Activated T-cell treated with anti-CD3 and anti-CD28 coated beads, Interleukin-2, amount 50 U/mL, for 1 hour (primary cell): ENCODE data around the gene SEPTIN5.
"Not testable (repeated sequence)": the region's sequence is repeated elsewhere in the genome, so short reads cannot be mapped to it uniquely, and the experiment has no call there.

Experiments used
- DNase-seq: peaks from one replicate; pipeline ENCODE4 v3.0.0-alpha.2; 2020

Gene SEPTIN5

GRCh38 chr22:19680911-19681862, 33.1 kb upstream of the SEPTIN5 start:
- DNase-seq = no peak

GRCh38 chr22:19681863-19682245, 32.4 kb upstream of the SEPTIN5 start:
- DNase-seq = no peak

DNA sequence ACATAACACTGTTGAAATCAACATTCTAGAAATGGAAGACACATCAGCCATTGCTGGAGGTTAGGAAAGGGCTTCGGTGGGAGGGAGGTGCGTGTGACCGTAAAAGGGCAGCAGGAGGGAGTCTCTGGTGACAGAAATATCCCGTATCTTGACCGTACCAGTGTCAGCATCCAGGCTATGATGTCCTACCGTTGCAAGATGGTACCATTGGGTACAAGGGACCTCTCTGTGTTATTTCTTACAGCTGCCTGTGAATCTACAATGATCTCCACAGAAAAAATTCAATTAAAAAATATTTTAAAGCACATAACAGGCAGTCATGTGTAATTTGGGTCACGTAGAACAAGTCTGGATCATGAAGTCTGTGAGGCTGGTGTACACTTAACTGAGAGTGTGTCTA, 27.4 kb upstream of the SEPTIN5 start:
- DNase-seq = no peak

GRCh38 chr22:19687561-19688300, 26.6 kb upstream of the SEPTIN5 start:
- no peak for DNase-seq

DNA sequence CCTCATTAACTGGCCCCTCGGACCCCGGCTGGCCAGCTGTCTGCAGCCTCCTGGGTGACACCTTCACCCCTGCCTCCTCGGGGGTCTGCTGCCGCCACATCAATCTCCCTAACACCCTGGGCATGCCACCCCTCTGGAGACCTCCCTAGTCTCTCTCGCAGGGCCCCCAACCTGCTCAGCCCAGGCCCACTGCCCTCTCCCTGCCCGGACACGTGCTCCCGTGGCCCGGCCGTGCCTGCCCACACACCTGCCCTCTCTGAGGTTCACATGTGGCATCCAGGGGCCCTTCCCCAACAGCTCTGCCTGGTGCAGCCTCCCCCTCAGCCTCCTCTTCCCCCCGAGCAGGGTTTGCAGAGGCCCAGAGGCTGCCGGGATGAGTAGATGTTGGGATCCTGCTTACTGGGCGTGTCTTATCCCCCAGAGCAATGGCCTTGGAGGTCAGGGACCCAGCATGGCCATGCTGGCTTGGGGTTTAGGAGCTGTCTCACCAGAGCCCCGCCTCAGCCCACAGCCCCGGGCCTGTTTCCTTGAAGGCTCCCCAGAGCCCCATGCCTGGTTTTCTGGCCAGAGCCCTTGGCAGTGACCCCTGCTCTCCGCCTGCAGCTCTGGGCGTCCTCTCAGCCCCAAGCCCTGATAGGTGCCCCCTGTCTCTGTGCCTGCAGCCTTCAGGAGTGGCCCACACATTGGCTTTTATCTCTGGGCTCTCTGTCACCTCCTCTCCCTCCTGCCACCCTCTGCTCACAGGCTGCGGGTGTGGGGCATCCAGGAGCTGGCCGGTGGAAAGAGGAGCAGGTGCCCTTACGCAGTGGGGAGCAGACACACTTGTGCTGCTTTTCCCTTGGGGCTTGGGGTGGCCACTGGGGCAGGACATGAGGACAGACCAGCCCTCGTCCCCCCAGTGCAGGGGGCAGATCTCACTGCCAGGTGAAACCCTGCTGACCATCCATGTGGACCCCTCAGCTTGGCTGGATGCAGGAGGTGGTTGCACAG, 25.7 kb upstream of the SEPTIN5 start:
- no peak for DNase-seq

DNA sequence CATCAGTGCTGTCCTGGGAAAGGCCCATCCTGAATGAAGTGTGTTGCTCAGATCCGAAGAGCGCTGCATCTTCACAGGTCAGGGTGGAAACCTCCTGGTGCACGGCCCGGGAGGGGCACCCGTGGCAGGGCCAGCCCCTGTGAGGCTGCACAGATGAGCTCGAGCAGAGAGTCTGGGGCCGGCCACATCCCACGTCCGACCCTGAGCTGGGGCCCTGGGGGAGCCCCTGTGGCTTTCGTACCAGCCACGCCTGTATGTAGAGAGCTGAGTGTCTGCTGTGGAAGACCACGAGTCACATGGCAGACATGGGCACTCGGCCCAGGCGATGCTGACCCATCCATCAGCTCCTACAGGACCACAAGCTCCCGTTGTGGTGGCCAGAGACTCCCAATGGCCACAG, 24.9 kb upstream of the SEPTIN5 start:
- no peak for DNase-seq

DNA sequence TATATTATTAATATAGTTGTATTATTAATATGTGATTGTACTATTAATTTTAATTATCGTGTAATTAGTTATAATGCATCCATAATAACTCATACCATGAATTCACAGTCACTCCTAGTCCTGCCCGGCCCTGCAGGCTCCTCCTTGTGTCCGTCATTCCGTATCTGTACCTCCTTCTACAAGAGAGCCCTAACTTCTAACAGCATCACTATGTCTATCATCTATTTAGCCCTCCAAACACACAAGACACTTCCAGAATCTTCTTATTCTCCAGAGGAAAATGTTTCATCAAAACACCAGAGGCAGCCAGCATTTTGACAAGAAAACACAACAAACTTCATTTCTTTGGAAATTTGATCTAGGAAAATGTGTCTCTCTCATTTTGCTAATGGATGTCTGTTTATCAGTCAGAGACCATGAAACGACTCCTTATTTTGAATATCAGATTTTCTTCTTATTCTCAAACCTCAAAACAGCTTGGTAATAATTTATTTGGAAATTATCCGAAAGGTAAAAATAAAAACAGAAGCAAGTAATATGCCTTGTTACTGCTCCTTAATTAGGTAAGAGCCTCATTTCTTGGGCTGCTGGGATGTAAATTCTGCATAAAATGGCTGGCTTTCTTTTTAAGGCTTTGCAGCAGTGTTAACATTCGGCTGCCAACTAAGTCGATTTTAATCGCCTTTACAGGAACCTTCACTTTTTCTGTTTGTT, 23.1 kb upstream of the SEPTIN5 start:
- no peak for DNase-seq

DNA sequence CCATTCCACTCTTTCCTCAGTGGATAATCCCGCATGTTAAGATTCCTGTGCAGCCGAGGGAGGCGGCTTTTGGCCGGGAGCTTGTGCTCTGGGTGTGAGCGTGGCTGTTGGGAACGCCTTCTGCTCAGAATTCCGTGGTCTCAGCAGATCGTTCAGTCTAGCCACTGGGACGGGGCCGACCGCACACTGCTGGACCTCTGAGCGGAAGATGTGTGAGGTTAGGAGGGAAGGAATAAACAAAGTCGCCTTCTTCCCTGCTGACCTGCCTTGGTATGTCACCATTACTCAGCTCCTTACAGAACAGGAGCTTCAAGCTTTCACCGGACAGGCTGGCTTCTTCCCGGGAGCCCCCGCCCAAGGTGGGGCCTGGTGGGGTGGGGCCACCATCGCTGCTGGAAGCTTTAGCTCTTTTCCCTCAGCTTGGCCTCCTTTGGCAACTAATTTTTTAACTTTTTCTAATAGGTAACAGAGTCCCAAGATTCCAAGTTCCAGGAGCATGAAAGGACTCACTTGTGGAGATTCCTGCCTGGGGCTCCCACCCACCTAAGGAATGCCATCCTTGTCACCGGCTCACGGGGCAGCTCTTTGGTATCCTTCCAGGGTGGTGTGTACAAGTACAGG, 22.5 kb upstream of the SEPTIN5 start:
- DNase-seq = no peak

GRCh38 chr22:19693581-19693980, 20.7 kb upstream of the SEPTIN5 start:
- DNase-seq = no peak

- DNase-seq = no peak
Observed at GRCh38 chr22:19693981-19694670, 20.2 kb upstream of the SEPTIN5 start.

- no peak for DNase-seq
Observed at GRCh38 chr22:19694696-19695095, 19.6 kb upstream of the SEPTIN5 start.

DNA sequence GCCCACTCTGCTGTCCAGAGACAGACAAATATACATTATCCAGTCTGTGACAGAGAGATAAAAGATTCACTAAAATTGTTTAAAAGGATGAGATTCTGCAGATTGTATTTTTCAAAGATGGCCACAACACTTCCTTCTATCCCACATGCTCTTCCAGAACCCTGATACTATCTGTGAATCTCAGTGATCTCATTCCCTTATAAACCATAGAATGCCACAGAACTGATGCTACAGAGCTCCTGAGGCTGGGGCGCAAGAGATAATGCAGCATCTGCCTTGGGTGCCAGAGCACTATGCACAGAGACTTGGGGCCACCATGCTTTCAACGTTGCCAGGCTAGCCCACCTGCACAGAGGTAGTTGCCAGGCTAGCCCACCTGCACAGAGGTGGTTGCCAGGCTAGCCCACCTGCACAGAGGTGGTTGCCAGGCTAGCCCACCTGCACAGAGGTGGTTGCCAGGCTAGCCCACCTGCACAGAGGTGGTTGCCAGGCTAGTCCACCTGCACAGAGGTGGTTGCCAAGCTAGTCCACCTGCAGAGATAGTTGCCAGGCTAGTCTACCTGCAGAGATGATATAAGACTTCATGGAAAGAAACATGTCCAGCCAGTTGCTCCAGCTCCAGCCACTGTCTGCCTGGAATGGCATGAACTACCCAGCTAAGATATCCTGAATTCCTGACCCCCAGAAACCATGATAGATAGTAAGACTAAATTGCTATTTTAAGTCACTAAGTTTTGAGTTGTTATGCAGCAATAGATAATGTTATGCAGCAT, 17.6 kb upstream of the SEPTIN5 start:
- no peak for DNase-seq

- DNase-seq = not testable (repeated sequence)
Observed at GRCh38 chr22:19697871-19698270, 16.4 kb upstream of the SEPTIN5 start.

DNA sequence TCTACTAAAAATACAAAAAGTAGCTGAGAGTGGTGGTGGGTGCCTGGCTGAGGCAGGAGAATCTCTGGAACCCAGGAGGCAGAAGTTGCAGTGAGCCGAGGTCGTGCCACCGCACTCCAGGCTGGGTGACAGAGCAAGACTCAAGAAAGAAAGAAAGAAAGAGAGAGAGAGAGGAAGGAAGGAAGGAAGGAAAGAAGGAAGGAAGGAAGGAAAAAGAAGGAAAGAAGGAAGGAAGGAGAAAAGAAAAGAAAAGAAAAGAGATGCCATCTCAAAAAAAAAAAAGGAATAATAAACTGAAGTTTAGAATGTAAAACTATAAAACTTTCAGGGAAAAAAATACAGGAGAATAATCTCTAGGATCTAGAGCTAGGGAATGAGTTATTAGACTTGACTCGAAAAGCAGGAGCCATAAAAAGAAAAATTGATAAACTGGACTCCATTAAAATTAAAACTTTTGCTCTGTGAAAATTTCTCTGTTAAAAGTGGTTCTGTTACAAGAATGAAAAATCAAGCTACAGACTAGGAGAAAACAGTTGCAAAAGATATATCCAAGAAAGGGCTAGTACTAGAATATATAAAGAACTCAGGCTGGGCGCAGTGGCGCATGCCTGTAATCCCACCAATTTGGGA, 13.4 kb upstream of the SEPTIN5 start:
- DNase-seq = no peak

DNA sequence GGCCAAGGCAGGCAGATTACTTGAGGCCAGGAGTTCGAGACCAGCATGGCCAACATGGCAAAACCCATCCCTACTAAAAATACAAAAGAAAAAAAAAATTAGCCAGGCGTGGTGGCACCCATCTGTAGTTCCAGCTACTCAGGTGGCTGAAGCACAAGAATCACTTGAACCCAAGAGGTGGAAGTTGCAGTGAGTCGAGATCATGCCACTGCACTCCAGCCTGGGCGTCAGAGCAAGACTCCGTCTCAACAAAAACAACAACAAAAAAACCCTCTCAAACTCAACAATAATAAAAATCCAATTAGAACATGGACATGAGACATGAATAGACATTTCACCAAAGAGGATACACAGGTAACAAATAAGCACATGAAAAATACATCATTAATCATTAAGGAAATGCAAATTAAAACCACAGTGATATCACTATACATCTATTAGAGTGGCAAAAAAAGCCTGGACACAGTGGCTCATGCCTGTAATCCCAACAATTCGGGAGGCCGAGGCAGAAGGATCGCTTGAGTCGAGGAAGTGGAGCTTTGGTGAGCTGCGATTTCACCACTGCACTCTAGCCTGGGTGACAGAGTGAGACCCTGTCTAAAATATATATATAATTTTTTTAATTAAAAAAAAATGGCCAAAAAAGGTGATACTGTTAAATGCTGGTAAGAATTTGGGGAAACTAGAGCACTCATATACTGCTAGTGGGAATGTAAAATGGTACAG, 12.7 kb upstream of the SEPTIN5 start:
- DNase-seq = no peak

DNA sequence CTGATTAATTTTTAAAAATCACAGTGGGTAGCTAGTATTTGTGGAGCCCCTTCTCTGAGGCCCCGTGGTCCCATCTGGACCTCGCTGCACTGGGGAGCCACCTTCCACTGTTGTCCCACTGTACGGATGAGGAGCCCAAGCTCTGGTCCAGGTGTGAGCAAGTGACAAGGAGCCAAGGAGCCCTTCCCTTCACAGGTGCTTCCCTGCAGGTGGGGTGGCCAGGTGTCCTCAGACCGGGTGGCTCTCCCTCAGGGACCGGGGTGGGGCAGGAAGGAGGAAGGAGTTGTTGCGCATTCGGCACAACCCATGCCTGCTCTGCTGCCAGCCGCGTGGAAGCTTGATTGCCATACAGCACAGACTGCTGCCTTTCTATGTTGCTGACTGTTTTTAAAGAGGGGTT, 10.4 kb upstream of the SEPTIN5 start:
- no peak for DNase-seq

DNA sequence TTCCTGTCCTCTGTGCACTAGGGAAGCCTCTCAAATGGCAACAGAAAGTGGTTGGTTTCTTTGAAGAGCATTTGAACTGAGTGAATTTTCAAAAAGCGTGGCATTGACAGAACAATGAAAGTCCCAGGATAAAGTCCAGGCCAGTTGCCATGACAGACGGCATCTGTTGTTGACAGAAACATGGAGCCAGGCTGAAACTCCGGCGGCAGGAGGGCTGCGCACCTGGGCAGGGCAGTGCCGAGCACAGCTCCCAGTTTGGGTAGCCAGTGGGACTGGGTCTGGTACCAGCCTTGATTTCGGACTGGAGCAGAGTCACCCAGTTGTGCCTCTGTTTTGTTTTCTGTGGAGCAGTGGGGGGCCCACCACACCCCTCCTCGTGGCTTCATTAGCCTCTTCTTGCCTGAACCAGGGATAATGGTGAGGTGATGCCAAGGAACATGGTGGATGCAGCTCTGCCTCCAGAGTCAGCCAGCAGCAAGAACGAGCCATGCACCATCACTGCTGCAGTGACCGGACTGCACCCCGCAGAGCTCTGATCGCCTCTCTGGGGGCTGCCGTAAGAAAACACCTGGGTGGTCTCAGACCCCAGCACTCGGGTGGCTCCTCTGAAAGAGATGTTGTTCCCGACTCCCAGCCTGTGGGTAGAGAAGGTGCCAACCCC, 9.8 kb upstream of the SEPTIN5 start:
- no peak for DNase-seq

- DNase-seq = no peak
Observed at GRCh38 chr22:19705181-19705934, 8.9 kb upstream of the SEPTIN5 start.
